ENCODE measurements around the gene CEP89.

CEP89 gene

DNA sequence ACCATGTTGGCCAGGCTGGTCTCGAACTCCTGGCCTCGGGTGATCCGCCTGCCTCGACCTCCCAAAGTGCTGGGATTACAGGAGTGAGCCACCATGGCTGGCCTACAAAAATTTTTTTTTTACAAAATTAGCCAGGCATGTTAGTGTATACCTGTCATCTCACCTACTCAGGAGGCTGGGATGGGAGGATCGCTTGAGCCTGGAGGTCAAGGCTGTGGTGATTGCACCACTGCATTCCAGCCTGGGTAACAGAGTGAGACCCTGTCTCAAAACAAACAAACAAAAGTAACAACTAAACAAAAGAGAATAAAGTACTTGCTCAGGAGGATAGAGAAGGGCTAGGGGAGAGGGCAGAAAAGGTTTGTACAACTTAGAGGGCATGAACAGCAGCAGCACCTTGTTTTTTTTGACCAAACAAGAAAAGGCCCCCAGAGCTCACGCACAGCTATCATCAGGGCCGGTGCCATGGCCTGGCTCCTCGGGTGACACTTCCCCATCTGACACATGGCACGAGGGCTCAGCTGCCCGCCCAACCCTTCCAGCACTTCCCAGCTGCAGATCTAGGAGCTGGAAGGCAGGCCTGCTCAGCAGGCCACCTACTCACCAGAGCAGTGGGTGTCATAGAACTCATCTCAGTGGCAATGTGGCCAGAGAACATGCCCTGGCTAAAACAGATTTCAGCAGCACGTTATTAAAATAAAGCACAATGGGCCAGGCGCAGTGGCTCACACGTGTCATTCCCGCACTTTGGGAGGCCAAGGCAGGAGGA is 93.6 kb downstream of the CEP89 start:
- ChIA-PET POLR2A (ENCODE audit: low non-redundant PET) (no interaction called here), CTCF (no interaction called here)
- no peak for TF ChIP-seq CTCF (conservative IDR thresholded peaks at IDR 0.05; ENCODE audit: low read depth)
- no peak for DNase-seq (ENCODE audit: low spot score)
- H3K27ac ChIP-seq = no peak overlapping the region

DNA sequence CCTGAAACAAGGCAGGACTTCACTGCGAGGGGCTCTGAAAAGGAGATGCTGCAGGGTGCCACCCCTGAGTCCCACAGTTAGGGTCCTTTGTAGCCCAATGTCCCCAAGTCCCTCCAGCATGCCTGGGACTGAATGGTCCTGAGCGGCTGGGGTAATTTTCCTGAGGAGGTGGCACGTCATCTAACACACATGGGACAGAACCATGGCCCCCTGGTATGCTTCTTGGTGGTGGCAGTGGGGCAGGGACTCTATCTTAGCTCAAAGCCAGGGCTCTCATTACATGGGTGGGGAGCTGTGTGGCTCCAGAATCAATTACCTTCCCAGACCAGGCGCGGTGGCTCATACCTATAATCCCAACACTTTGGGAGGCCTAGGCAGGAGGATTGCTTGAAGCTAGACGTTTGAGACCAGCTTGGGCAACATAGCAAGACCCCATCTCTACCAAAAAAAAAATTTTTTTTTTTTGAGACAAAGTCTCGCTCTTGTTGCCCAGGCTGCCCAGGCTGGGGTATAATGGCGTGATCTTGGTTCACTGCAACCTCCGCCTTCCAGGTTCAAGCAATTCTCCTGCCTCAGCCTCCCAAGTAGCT is 94.3 kb downstream of the CEP89 start:
- no peak for DNase-seq (ENCODE audit: low spot score)
- POLR2A ChIA-PET (ENCODE audit: low non-redundant PET) = no interaction called here
- CTCF ChIA-PET = no interaction called here
- no peak overlapping the region for H3K27ac ChIP-seq
- TF ChIP-seq CTCF (conservative IDR thresholded peaks at IDR 0.05; ENCODE audit: low read depth) = no peak

- ChIA-PET POLR2A (ENCODE audit: low non-redundant PET) (no interaction called here), CTCF (interaction anchor here (0.5 kb wide), 1 partner anchor 185 kb away, joined by 3 read pairs; the partner anchor contains the start of gene NUDT19)
- no peak for DNase-seq (ENCODE audit: low spot score)
- TF ChIP-seq CTCF (conservative IDR thresholded peaks at IDR 0.05; ENCODE audit: low read depth) = no peak
- no peak overlapping the region for H3K27ac ChIP-seq
Observed at GRCh38 chr19:32876919-32877285, 94.9 kb downstream of the CEP89 start.

- ChIA-PET POLR2A (ENCODE audit: low non-redundant PET) (no interaction called here), CTCF (interaction anchor here (0.5 kb wide), 1 partner anchor 185 kb away, joined by 3 read pairs; the partner anchor contains the start of gene NUDT19)
- no peak for DNase-seq (ENCODE audit: low spot score)
- no peak for TF ChIP-seq CTCF (conservative IDR thresholded peaks at IDR 0.05; ENCODE audit: low read depth)
- H3K27ac ChIP-seq = no peak overlapping the region
Observed at GRCh38 chr19:32876236-32876918, 95.4 kb downstream of the CEP89 start.

- TF ChIP-seq CTCF (conservative IDR thresholded peaks at IDR 0.05; ENCODE audit: low read depth) = no peak
- CTCF ChIA-PET = no interaction called here
Observed at GRCh38 chr19:32875428-32875827, 96.3 kb downstream of the CEP89 start.

GRCh38 chr19:32874605-32875004 is 97.2 kb downstream of the CEP89 start:
- ChIA-PET CTCF (no interaction called here), POLR2A (ENCODE audit: low non-redundant PET) (no interaction called here)
- TF ChIP-seq CTCF (conservative IDR thresholded peaks at IDR 0.05; ENCODE audit: low read depth) = no peak
- DNase-seq (ENCODE audit: low spot score) = no peak
- no peak overlapping the region for H3K27ac ChIP-seq

More at GRCh38 chr19:32875428-32875827, 96.3 kb downstream of the CEP89 start:
- POLR2A ChIA-PET (ENCODE audit: low non-redundant PET) = no interaction called here
- H3K27ac ChIP-seq = no peak overlapping the region
- no peak for DNase-seq (ENCODE audit: low spot score)

All from RWPE1 (cell line).